HepG2 (cell line): ENCODE results near the gene SLC4A7.
A peak's percentile ranks its signal among the peaks of the same experiment; 100 is the strongest.

Experiments used
- ATF4 ChIP-seq, 2 experiments: fragments of 450-650 bp in 1 of 2; sonication (generic) in 1 of 2; formaldehyde crosslinking; IDR thresholded peaks; 2 replicates each; pipeline versions ENCODE4 v1.5.0 to v1.8.0; 2020 to 2022; ENCODE audit warnings: mild to moderate bottlenecking in 1 of 2, missing genetic modification reagents in 1 of 2
- ATF7 ChIP-seq, 2 experiments: fragments of 450-650 bp in 1 of 2; sonication (generic) in 1 of 2; formaldehyde crosslinking in 1 of 2; IDR thresholded peaks; 2 replicates each; pipeline versions ENCODE4 v1.4.0 to v1.6.1; 2016 to 2020; ENCODE audit warnings: antibody characterized with exemption in 1 of 2, mild to moderate bottlenecking in 1 of 2, missing genetic modification reagents in 1 of 2
- CREB1 ChIP-seq, 2 experiments: fragments of 450-650 bp in 1 of 2; IDR thresholded peaks; 2 replicates each; pipeline ENCODE4 v1.6.1; 2016 to 2017; ENCODE audit warnings: control low read depth in 1 of 2, mild to moderate bottlenecking in 1 of 2, missing compliant biosample characterization in 1 of 2, missing genetic modification characterization in 1 of 2
- EP300 ChIP-seq, 3 experiments: sonication (generic) in 1 of 3; formaldehyde crosslinking in 1 of 3; IDR thresholded peaks; 2 replicates each; pipeline versions ENCODE4 v1.5.1 to v1.6.1; 2011 to 2020; ENCODE audit warnings: low read depth in 2 of 3, low read length in 2 of 3, borderline replicate concordance in 1 of 3, improper control_type of control experiment in 1 of 3, mild to moderate bottlenecking in 1 of 3, missing genetic modification reagents in 1 of 3, moderate library complexity in 1 of 3
- GLI4 ChIP-seq: sonication (generic); formaldehyde crosslinking; IDR thresholded peaks from 2 replicates; pipeline ENCODE4 v1.5.1; 2020; ENCODE audit warnings: missing genetic modification reagents, mild to moderate bottlenecking, moderate library complexity, borderline replicate concordance
- IRF2 ChIP-seq: IDR thresholded peaks from 2 replicates; pipeline ENCODE4 v1.6.1; 2018; ENCODE audit warnings: missing genetic modification reagents, missing compliant biosample characterization
- MAFG ChIP-seq: sonication (generic); formaldehyde crosslinking; IDR thresholded peaks from 2 replicates; pipeline ENCODE4 v1.5.1; 2020; ENCODE audit warnings: mild to moderate bottlenecking, missing genetic modification reagents
- MED1 ChIP-seq: sonication (generic); formaldehyde crosslinking; IDR thresholded peaks from 2 replicates; pipeline ENCODE4 v1.4.0; 2020; ENCODE audit warnings: missing genetic modification reagents
- POLR2A ChIP-seq, 2 experiments: IDR thresholded peaks; 2 replicates each; pipeline ENCODE4 v1.6.1; 2011; ENCODE audit warnings: low read depth in 2 of 2, low read length in 2 of 2, mild to moderate bottlenecking in 1 of 2, moderate library complexity in 1 of 2; ENCODE audit not compliant: insufficient read depth in 1 of 2
- SP1 ChIP-seq, 2 experiments: fragments of 450-650 bp in 1 of 2; sonication (generic) in 1 of 2; formaldehyde crosslinking in 1 of 2; IDR thresholded peaks; 2 replicates each; pipeline versions ENCODE4 v1.4.0 to v1.6.1; 2016 to 2020; ENCODE audit warnings: missing genetic modification reagents in 1 of 2
- ZNF737 ChIP-seq: sonication (generic); formaldehyde crosslinking; IDR thresholded peaks from 2 replicates; pipeline ENCODE4 v1.5.0; 2020; ENCODE audit warnings: missing genetic modification reagents, mild to moderate bottlenecking, borderline replicate concordance

GRCh38 chr3:27456554-27456953 lies 27.6 kb downstream of the SLC4A7 start:
- TF ChIP-seq ATF7 (IDR thresholded peaks at IDR 0.05) (peak; percentile 70), ATF7 (CRISPR knock-in tag; IDR thresholded peaks at IDR 0.05) (no peak), MAFG (CRISPR knock-in tag) (no peak), ZNF737 (no peak), POLR2A (IDR thresholded peaks at IDR 0.05; ENCODE audit: insufficient read depth in 1 of 2, low read depth in 2 of 2, low read length in 2 of 2) (no peak), MED1 (no peak), SP1 (IDR thresholded peaks at IDR 0.05) (no peak), SP1 (CRISPR knock-in tag; IDR thresholded peaks at IDR 0.05) (no peak), EP300 (IDR thresholded peaks at IDR 0.05; ENCODE audit: low read depth in 2 of 2, low read length in 2 of 2) (no peak), EP300 (CRISPR knock-in tag; IDR thresholded peaks at IDR 0.05; ENCODE audit: borderline replicate concordance) (no peak), ATF4 (CRISPR knock-in tag; IDR thresholded peaks at IDR 0.05) (no peak), IRF2 (CRISPR knock-in tag) (no peak), GLI4 (CRISPR knock-in tag) (no peak), CREB1 (IDR thresholded peaks at IDR 0.05) (no peak), CREB1 (CRISPR knock-in tag; IDR thresholded peaks at IDR 0.05) (no peak)
